ENCODE data around the gene MGLL.

DNA sequence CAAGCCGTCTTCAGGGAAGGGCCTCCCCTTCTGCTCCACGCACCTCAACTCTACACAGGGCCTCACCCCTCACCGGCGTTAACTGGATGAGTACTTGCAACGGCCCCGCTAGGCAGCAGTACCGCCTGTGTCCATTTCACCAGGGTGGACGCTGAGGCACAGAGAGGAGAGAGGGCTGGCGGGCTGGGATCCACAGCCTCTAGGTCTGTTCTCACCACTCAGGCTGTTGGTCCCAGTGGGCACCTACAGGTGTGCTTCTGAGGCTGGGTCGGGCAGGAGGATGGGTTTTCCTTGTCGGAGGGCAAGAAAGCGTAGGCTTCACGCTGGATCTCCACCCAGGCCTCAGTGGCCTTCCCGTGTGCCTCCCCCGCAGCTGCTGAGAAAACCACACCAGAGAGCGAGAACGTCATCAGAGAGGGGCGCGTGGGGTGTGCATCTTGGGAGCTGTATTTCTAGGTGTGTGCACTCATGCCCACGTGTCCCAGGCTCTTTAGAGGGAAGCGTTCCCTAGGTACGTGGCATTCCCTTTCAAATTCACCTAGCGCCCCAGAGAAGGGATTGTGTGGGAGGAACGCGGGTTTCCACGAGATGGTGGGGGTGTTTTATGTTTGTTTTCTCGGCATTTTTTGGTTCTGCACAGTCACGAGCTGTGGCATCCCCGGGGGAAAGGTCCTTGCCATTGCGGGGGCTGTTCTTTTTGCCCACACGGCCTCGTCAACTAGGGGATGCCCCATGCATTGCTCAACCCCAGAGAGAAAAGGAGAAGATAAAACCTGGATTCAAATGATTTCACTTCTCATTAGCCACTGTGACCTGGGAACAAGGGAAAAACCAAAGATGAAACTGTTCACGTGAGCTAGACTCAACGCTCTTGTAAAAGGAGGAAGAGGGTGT is 67.7 kb downstream of the MGLL start:
- no peak for TF ChIP-seq POLR2A (IDR thresholded peaks at IDR 0.05)
- TF ChIP-seq, protein P1, sequence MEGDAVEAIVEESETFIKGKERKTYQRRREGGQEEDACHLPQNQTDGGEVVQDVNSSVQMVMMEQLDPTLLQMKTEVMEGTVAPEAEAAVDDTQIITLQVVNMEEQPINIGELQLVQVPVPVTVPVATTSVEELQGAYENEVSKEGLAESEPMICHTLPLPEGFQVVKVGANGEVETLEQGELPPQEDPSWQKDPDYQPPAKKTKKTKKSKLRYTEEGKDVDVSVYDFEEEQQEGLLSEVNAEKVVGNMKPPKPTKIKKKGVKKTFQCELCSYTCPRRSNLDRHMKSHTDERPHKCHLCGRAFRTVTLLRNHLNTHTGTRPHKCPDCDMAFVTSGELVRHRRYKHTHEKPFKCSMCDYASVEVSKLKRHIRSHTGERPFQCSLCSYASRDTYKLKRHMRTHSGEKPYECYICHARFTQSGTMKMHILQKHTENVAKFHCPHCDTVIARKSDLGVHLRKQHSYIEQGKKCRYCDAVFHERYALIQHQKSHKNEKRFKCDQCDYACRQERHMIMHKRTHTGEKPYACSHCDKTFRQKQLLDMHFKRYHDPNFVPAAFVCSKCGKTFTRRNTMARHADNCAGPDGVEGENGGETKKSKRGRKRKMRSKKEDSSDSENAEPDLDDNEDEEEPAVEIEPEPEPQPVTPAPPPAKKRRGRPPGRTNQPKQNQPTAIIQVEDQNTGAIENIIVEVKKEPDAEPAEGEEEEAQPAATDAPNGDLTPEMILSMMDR (IDR thresholded peaks at IDR 0.05), result no peak

All from esophagus squamous epithelium (tissue), 4 donors.